ENCODE measurements around the gene CCDC170. TPM values are rescaled to one million over a fixed set of nuclear protein-coding genes. Genes with fewer than 3 reads are reported as not detected.

CCDC170 gene
- total and polyA plus RNA-seq, 9 donors = 3.8 to 19.8 (median 8.9) TPM

DNA sequence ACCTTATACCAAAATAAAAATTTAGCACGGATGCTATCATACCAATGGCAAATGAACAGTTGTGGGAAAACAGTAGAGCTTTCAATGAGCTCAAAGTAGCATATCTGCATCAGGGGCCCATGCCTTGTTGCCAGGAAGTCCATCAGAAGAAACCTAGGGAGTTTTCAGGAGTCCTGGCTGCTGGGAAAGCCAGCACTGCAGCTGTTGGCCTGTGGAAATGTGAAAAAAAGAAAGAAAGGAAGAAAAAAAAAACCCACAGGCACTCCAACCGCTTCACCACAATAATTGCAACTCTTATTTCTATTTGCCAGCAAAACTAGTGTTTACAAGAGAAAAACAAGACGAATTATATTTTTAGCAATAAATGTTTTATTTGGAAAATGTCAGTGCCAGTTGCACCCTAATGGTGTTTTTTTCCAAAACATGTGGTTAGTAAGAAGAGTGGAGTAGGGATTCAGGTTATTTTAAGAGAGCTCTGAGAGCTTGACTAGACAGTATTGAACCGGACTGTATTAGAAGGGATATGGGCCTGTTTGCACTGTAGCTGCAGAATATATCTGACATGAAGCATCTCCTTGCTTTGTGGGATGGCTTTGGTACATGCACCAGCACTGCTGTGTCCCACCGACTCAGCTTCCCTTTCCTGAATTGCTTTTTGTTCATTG, 137.3 kb downstream of the CCDC170 start:
- Histone ChIP-seq H3K9me3 (no peaks in the 10 kb centered on the region), H3K27ac (peak overlapping the region in 1 of 2 donors; percentile 36), H3K27me3 (no peaks in the 10 kb centered on the region), H3K4me1 (ENCODE audit: insufficient read depth) (peaks cover 17% of the 10 kb centered on the region), H3K4me3 (no peak overlapping the region), H3K36me3 (no peaks in the 10 kb centered on the region)
- peak in 1 of 5 donors; percentile 27 for DNase-seq
- 16 to 21% (median 19%) methylated on average over 5 of the region's 5 CpGs for WGBS, 3 donors
- no peak for TF ChIP-seq POLR2A (IDR thresholded peaks at IDR 0.05)
- no peak for TF ChIP-seq EP300 (IDR thresholded peaks at IDR 0.05)
- TF ChIP-seq, protein P1, sequence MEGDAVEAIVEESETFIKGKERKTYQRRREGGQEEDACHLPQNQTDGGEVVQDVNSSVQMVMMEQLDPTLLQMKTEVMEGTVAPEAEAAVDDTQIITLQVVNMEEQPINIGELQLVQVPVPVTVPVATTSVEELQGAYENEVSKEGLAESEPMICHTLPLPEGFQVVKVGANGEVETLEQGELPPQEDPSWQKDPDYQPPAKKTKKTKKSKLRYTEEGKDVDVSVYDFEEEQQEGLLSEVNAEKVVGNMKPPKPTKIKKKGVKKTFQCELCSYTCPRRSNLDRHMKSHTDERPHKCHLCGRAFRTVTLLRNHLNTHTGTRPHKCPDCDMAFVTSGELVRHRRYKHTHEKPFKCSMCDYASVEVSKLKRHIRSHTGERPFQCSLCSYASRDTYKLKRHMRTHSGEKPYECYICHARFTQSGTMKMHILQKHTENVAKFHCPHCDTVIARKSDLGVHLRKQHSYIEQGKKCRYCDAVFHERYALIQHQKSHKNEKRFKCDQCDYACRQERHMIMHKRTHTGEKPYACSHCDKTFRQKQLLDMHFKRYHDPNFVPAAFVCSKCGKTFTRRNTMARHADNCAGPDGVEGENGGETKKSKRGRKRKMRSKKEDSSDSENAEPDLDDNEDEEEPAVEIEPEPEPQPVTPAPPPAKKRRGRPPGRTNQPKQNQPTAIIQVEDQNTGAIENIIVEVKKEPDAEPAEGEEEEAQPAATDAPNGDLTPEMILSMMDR (IDR thresholded peaks at IDR 0.05) = no peak
- intact Hi-C loops (cut with DNase I) = no loop called here

DNA sequence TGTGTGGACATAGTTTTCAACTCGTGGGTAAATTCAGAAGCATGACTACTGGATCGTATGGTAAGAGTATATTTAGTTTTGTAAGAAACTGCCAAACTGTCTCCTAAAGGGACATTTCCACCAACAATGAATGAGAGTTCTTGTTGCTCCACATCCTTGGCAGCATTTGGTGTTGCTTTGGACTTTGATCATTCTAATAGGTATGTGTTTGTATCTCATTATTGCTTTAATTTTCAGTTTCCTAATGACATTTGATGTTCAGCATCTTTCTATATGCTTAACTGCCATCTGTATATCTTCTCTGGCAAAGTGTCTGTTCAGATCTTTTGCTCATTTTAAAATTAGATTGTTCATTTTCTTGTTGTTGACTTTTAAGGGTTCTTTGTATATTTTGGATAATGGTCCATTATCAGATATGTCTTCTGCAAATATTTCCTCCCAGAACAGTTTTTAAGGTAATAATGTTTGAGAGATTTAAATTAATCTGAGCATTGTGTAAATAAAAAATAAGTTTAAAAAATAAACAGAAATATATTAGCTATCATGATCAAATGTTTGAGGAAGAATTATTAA, 138.7 kb downstream of the CCDC170 start:
- Histone ChIP-seq H3K36me3 (no peaks in the 10 kb centered on the region), H3K27ac (no peak overlapping the region), H3K27me3 (no peaks in the 10 kb centered on the region), H3K9me3 (no peaks in the 10 kb centered on the region), H3K4me3 (no peak overlapping the region), H3K4me1 (ENCODE audit: insufficient read depth) (peaks cover 17% of the 10 kb centered on the region)
- intact Hi-C loops (cut with DNase I) = no loop called here
- TF ChIP-seq POLR2A (IDR thresholded peaks at IDR 0.05) = no peak
- TF ChIP-seq, protein P1 (IDR thresholded peaks at IDR 0.05) = no peak
- no peak for TF ChIP-seq EP300 (IDR thresholded peaks at IDR 0.05)
- 74 to 82% (median 75%) methylated on average over 2 of the region's 2 CpGs for WGBS, 3 donors
- DNase-seq = no peak

DNA sequence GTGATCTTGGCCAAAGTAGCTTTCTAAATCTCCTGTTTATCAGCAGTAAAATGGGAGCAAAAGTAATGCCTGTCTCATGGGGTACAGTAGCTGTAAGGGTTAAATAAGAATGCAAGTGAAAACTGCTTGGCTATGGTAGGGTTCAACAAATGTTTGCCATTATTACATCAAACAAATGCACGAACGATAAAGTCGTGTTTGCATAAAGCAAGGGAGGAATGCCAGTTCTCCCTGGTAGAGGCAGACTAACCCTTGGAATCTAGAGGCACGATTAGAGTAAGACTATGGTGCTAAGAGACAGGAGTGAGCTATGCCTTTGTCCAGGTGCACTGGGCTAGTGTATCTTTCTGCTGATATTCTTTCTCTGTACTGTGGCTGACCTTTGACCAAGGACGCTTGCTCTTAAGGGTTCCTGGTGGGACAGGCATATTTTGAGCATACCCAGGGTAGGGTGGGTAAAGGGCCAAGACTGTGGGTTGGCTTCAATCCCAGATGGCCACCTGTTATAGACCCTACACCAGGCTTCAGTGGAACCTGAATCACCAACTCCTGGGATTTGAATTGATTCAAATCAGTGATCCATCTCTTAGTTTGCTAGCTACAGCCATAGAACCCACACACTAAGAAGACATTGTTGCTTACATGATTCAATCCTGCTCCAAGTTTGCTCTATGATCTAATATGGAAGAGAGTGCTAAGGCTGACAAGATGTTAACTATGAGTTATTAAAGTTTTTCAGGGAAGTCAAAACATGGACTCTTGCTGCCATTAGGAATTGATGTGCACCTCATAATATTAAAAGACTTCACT, 139.9 kb downstream of the CCDC170 start:
- WGBS, 3 donors = 58 to 85% (median 70%) methylated on average over 5 of the region's 5 CpGs
- H3K27ac ChIP-seq = no peak overlapping the region
- intact Hi-C loops (cut with DNase I) = no loop called here
- no peaks in the 10 kb centered on the region for H3K9me3 ChIP-seq
- H3K4me3 ChIP-seq = no peak overlapping the region
- no peaks in the 10 kb centered on the region for H3K36me3 ChIP-seq
- H3K4me1 ChIP-seq (ENCODE audit: insufficient read depth) = peaks cover 17% of the 10 kb centered on the region
- TF ChIP-seq, protein P1 (IDR thresholded peaks at IDR 0.05) = no peak
- no peak for TF ChIP-seq POLR2A (IDR thresholded peaks at IDR 0.05)
- no peak for TF ChIP-seq EP300 (IDR thresholded peaks at IDR 0.05)
- no peak for DNase-seq
- no peaks in the 10 kb centered on the region for H3K27me3 ChIP-seq

DNA sequence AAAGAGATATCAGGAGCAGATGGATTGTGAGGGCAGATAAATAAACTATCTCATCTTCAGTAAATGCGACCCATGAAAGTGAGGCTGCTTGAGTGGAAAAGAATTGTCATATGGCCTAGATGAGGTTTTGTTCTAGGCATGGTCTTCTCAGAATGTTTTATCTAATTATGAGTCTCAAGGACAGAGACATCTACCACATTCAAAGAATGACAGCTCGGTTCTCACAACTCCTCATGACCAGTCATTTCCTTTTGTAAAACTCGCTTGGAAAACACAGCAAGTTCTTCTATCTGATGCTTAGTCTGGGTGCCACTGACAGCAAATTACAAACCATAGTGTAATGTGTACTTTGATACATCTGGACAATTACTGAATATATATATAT, 140.5 kb downstream of the CCDC170 start:
- intact Hi-C loops (cut with DNase I) = no loop called here
- no peaks in the 10 kb centered on the region for H3K36me3 ChIP-seq
- H3K27me3 ChIP-seq = no peaks in the 10 kb centered on the region
- no peak overlapping the region for H3K4me3 ChIP-seq
- no peak for DNase-seq
- TF ChIP-seq EP300 (IDR thresholded peaks at IDR 0.05) = no peak
- no peak for TF ChIP-seq POLR2A (IDR thresholded peaks at IDR 0.05)
- TF ChIP-seq, protein P1 (IDR thresholded peaks at IDR 0.05) = no peak
- no peaks in the 10 kb centered on the region for H3K9me3 ChIP-seq
- H3K4me1 ChIP-seq (ENCODE audit: insufficient read depth) = peaks cover 17% of the 10 kb centered on the region
- 91 to 96% (median 95%) methylated on average over 3 of the region's 3 CpGs for WGBS, 3 donors
- no peak overlapping the region for H3K27ac ChIP-seq
